ENCODE results near the gene JCAD.
"Not testable (repeated sequence)": the region's sequence is repeated elsewhere in the genome, so short reads cannot be mapped to it uniquely, and the experiment has no call there.

The JCAD gene

DNA sequence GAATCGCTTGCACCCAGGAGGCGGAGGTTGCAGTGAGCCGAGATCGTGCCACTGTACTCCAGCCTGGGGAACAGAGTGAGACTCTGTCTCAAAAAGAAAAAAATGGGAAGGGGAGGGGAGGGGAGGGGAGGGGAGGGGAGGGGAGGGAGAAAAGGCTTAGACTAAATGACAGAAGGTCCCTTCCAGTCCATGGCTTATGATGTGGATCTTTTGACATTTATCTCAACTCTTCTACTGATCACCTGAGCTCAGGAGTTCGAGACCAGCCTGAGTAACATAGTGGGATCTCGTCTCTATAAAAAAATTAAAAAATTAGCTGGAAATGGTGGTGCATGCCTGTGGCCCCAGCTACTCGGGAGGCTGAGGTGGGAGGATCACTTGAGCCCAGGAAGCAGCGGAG, 34.0 kb downstream of the JCAD start:
- not testable (repeated sequence) for DNase-seq (ENCODE audit: low read depth)

DNA sequence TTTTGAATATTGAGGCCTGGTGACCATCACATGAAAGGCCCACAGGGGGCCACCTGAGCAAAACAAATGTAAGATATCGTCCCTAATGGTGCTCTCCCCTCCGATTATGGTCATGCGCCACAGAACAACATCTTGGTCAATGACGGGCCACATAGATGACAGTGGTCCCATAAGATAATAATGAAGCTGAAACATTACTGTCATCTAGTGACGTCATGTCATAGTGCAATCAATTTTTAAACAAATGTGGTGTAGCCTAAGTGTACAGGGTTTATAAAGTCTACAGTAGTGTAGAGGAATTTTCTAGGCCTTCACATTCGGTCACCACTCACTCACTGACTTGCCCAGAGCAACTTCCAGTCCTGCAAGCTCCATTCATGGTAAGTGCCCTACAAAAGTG, 36.8 kb downstream of the JCAD start:
- no peak for DNase-seq (ENCODE audit: low read depth)

DNA sequence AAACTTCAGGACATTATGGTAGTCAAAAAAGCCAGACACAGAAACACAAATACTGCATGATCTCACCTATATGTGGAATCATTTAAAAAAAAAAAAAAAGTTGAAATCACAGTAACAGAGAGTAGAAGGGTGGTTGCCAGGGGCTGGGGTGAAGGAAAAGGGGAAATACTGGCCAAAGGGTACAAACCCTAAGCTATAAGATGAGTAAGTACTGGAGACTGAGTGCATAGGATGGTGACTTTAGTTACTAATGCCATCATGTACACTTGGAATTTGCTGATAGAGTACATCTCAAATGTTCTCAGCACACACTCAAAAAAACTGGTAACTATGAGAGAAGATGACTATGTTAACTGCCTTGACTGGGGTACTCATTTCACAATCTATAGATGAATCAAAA, 39.9 kb downstream of the JCAD start:
- no peak for DNase-seq (ENCODE audit: low read depth)

DNA sequence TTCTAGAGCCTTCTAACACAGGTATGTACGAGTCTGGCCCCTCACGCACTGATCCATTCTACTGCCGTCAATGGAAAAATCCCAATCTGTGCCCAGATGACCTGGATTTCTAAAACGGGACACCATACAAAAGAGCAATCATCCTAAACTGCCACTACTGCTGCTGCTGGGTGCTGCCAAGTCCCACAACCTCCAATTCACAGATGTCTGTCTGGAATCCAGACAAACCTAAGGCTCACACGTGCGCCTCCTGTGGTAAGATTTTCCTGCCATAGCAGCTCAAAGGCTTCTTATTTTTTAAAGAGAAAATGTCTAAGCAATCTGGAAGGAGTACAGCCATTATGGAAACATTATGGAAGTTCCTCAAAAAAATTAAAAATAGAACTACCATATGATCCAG, 40.9 kb downstream of the JCAD start:
- DNase-seq (ENCODE audit: low read depth): no peak

DNA sequence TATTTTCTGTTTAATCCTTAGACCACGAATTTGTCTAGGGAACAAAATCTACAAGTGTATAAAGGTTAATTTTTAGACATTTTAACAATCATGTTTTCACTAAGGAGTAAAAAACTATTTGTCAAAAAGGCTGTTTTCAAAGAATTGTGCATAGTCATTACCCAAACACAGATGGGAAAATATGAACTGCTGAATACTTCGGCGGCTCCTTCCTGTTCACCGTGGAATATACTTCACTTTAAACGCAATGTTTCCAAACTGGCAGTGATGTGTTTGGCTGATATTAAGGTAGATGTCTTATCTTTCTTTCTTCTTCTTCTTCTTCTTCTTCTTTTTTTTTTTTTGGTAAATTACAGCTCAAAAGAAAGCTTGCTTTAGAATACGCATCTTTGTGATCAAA, 41.4 kb downstream of the JCAD start:
- no peak for DNase-seq (ENCODE audit: low read depth)

DNA sequence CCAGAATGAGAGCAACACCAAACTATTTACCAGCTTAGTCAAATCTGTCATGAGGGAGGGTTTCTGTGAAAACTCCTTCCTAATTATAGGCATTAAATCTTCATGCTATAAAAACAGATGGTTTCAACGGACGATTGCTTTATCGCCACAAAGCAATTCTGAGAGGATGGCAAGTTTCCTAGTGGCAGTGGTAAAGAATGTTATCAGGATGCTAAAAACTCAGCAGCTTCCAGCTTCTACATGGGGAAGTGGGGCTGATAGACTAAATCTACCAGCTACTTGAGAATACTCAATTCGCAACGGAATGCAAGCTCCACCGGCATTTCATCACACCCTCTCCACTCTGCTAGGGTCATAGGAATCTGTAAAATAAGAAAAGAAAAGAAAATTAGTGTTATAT, 41.8 kb downstream of the JCAD start:
- DNase-seq (ENCODE audit: low read depth): no peak

DNA sequence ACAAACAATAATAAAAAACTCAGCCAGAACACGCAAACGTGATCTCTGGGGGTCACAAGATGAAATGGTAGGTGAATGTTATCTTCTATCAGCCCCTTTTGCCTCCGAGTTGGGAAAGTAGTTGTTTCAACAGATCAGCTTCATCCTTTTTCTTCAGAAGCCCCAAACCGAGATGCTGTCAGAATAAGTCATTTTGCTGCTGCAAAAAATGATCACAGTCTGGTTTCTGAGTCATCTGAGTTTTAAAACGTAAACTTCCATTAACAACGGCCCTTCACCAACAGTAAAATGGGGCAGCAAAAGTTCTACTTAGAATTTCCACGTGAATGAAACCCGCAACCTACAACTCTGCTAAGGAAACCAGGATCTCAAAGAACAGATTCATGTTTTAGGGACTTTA, 44.9 kb downstream of the JCAD start:
- DNase-seq (ENCODE audit: low read depth): no peak

DNA sequence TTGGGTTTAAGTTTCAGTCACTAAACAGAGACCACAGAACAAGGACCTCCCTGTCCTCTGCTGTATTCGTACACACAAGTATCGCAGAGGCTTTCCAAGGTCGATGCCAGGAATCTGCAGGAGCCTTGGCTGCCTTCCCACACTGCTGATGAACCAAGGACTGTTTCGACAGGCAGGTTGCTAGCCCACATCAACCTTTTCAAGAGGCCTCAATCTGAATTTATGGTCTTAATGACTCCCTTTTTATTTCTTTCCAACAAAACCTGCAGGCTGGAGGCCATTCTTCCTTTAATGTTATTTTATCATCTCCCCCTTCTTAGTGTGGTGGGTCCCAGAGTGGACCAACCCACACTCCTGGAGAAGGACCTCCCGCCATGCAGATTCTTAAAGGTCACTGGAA, 45.6 kb downstream of the JCAD start:
- no peak for DNase-seq (ENCODE audit: low read depth)

DNA sequence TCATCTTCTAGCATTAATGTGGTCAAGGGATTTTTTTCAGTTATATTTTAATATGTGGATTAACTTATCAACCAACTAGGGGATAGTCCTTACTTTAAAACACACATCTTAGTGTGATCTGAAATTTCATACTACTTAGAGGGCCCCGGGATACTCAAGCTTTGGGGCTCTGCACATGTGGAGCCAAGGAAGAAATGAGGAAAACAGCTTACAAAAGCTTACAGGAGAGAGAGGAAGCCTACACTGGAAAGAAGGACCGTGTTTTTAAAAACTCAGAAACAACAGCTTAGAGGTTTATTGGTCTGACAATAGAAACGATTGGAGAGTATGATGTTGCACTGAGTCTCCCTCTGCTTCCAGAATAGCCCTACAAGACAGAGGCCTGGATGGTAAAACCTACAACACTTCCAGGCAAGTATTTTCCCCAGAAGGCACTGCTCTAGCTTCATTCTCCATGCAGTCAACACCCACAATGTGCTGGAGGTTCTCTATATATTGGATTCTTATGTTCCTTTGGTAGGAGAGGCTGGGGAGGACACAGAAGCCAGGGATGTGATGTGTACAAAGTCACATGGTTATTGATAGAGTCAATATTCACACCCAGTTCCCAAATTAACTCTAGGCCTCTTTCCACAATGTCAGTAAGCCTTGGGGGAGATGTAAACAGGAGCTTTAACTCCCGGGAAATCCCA, 47.3 kb downstream of the JCAD start:
- no peak for DNase-seq (ENCODE audit: low read depth)

DNA sequence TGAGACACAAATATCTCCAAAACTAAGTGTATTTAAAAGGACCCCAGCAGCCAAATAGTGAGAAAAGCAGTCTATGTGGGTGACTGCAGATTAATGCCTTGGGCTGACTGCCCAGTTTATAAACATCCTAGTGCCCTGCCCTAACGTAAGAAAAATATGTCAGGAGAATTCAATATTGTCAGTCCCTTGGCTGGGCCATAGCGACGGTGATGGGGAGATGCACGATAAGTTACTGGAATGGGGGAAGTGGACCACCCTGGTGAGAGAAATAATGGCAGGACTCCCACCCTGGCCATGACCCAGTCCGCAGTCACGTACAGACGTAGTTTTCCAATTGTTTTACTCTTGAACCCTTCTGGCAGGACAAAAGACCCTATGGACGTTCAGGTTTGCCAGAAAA, 48.0 kb downstream of the JCAD start:
- DNase-seq (ENCODE audit: low read depth): no peak

DNA sequence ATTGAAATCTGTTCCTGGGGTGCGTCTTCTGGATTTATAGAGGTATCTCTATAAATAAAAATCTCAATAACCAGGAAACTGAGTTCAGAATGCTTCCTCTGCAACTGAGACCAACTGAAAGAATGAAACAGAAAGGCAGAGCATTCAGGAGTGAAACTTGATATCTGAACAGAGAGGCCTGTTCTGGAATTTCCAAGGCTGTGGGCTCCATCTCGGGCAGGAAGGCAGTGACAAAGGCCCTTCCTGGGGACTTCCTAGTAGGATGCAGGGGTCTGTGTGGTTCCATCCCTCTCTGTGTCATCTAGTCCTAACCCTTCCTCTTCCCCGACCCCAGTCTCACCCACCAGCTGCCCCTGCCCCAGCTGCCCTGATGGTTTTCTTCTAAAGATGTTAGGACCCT, 52.0 kb downstream of the JCAD start:
- no peak for DNase-seq (ENCODE audit: low read depth)

DNA sequence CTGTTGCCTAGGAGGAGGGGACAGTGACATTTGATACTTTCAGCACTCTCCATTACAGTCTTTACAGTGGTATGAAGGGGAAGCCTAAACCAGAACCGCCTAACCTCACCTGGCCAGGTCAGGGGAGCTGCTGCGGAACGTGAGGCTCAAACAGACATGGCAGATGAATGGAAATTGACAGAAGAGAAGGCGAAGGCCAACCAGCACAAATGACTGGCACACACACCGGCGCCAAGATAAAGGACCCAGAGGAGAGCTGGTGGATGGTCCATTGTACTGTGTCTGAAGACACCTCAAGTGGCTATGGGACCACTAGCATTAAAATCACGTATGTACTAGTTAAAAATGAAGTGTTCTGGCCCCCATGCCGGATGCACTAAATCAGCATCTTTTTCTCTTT, 53.0 kb downstream of the JCAD start:
- no peak for DNase-seq (ENCODE audit: low read depth)

DNA sequence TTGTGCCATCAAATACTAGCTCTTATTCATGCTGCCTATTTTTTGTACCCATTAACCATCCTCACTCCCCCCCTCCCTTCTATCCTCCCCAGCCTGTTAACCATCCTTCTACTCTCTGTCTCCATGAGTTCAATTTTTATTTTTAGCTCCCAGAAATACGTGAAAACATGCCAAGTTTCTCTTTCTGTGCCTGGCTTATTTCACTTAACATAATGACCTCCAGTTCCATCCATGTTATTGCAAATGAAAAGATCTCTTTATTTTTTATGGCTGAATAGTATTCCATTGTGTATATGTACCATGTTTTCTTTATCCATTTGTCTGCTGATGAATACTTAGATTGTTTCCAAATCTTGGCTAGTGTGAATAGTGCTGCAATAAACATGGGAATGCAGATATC, 54.3 kb downstream of the JCAD start:
- DNase-seq (ENCODE audit: low read depth): not testable (repeated sequence)

DNA sequence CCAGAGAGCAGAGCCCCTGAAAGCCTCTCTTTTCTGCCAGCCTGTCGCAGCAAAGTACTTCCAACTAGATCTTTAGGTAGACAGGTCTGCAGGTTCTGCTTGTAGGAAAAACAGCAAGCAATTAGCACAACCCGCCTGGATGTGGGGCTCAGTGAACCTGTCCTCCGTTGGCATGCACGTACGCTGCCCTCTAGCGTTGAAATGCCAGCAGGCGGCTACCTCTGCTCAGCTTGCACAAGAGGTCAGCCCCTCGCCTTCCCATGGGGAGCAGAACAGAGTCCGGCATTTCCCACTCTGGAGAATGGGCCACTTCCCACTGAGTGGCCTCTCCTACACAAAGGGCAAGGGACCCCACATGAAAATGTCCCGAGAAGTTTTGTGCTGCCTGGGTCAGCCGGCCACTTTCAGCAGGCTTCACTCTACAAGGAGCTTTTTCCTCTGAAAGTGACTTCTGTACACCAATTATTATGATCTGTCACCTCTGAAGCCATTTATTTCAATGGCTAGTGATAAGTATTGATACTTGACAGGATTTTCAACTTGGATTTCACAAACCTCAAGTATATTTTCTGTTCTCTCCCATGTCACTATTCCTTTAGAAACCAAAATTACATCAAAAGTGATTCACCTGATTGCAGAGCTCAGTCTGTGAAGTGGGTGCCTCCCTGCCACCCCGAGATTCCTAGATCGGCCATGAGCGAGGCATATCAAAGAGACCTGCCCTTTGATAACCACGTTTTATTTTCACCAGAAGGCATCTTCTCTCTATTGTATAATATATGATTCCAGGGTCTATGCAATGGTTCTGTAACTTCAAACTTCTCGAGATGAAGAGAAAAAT, 56.7 kb downstream of the JCAD start:
- no peak for DNase-seq (ENCODE audit: low read depth)

DNA sequence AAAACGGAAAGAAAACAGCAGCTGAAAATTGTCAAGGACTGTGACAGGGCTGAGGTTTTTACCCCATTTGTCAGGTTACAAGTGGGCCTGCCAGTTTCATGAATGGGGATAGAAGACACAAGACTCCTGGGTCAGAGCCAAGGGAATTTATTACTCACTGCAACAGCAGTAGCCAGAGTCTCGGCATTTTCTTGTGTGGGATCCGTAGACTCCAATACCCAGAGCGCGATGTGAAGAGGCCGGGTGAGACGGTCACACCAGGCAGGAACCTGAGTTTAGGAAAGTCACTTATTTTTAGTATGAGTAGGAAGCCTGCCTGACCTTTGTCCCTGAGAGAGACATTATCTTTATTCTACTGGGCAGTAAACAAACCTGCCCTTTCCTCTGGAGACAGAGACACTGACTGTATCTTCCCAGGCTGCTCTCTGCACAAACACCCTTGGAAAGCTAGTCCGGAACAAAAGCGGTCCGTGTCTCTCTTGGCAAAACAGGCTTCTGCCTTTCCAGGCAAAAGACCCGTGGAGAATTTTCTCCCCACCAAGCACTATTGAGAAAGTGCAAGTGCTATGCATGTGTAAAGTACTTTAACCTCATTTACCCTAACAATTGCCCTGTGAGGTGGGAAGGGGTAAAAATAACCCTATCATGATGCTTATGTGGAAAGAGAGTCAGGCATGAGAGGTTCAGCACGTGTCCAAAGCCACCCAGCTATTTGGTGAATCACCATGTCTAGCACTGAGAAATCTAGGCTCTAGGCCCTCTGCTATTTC, 58.4 kb downstream of the JCAD start:
- DNase-seq (ENCODE audit: low read depth): no peak

DNA sequence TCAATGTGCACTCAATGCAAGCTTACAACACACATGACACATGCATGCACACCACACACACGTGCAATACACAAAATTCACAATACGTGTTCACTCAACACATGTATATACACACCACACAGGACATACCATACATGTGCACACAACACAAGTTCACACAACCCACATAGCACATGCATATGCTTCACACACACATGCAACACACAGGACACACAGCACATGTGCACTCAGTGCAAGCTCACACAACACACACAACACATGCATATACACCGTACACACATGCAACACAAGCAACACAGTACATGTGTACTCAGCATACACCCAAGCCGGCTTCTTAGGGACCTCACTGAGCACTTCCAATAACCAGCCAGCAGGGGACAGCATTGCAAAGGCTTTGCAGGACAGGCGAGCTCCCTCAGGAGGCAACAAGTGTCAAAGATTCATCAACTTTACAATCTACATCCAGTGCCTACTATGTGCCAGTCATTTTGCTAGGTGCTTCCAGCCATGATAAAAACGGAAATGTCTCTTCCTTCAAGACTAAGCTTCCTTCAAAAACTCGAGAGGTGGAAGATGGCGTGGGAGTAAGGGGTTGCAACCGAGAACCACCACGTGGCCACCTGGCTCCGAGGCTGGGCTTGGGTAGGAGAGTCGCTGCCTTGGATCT, 61.1 kb downstream of the JCAD start:
- DNase-seq (ENCODE audit: low read depth): peak; percentile 49

DNA sequence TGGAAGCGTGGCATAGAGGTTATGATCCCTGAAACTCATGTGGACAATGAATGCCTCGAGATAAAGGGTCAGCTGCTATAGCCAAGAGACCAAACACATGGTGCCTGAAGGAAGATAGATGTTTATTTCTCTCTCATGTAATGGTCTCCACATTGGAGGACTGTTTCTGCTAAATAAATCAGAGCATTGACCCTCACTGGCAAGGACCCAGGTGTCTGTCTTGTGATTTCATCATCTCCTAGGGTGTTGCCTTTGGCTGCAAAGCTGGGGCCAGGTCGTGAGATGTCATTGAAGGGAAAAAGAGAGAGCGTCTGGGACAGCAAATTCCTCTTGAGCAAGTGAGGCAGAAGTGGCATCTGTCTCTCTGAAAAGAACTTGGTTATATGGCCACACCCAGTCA, 64.6 kb downstream of the JCAD start:
- DNase-seq (ENCODE audit: low read depth): no peak

DNA sequence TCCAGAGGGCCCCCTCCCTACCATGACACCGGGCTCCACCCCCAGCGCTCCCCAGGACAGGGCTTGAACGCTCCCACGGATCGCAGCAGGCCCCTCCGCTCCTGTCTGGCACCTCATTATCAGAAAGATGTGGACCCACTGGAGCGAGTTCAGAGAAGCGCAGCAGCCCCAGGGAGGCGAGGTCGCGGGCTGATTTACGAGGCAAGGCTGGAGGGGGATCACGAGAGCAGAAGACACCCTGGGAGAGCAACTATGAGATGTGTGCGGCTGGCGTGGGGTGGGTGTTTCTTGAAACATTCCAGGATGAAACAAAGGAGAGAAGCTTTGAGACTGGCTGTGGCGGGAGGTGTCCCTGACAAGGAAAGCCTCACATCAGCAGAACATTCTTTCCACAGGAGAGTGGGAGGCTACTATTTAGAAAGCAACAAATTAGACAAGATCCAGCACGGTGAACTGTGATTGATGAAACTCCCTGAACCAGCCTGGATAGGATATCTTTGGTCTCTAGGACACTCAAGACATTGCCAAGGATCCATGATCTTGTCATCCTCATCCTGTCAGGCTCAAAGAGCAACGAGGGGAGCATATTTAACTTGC, 66.0 kb downstream of the JCAD start:
- DNase-seq (ENCODE audit: low read depth): no peak

DNA sequence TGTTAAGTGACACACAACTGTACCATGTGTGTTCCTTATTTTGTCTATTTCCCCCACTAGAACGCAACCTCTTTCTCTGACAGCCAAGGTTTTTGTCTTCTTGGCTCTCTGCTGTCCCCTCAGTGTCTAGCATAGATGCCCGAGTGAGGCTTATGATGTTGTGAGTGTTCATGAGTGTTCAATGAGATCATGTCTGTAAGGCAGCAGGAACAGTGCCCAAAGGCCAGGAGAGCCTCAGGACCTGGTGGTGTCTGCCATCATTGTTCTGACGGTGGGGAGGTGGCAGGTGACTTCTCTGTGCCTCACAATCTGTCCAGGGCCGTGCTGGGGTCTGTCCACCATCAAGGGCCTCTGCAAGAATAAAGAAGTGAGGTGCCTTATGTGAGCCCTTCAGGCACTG, 66.5 kb downstream of the JCAD start:
- DNase-seq (ENCODE audit: low read depth): no peak

DNA sequence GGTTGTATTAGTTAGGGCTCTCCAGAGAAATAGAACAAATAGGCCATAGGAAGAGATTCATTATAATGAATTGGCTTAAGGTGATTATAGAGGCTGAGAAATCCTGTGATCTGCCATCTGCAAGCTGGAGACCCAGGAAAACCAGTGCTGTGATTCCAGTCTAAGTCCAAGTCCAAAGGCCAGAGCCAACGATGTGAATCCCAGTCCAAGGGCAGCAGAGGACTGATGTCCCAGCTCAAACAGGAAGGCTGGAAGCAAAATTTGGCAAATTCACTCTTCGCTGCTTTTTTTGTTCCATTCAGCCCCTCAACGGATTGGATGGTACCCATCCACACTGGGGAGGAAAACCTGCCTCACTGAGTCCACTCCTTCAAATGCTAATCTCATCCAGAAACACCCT, 68.0 kb downstream of the JCAD start:
- no peak for DNase-seq (ENCODE audit: low read depth)

DNA sequence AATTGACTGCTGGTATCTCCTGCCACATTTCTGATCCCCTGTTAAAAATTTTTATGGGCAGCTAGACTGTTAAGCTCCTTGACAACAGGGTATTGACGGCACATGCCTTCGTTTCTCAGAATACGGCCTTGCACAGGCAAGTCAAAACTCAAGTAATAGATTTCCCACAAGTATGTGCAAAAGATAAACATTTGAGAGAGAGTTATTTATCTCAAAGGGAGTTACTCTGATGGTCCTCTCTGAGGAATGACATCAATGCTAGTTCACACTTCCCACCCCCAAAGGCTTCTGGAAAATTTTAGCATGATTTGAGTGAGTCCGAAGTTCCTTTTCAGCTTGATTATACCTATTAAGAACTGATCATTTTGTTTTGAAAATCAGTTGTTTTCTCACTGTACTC, 71.9 kb downstream of the JCAD start:
- no peak for DNase-seq (ENCODE audit: low read depth)

DNA sequence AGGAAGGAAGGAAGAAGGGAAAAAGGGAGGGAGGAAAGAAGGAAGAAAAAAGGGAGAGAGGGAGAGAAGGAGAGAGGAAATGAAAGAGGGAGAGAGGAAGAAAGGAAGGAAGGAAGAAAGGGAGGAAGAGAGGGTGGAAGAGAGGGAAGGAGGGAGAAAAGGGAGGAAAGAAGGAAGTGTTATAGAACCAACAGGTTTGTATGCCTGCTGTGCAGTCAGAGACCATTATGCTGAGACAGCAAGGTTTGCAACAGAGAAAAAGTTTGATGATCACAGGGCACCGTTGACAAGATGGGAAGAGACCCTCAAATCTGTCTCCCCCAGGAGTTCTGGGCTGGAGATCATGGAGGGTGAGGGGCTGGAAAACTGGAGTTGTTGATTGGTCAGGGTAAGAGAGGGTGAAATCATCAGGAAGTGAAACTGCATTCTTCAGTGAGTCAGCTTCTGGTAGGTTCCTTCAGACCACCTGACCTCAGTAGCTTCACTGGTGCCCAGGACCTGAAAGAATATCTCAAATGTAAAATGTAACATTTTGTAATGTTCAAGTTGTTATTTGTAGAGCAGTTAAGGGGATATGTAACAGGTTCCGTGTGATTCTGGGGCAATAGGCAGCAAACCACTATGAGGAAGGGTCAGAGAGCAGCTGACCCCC, 76.3 kb downstream of the JCAD start:
- no peak for DNase-seq (ENCODE audit: low read depth)
